H1 (cell line): Measurements from ENCODE around the gene RAMP2. TPM values are rescaled to one million over a fixed set of nuclear protein-coding genes. Genes with fewer than 3 reads are reported as not detected.

Source experiments
- CTCF ChIA-PET: fragments of 300-600 bp; sonication (Branson Sonifier 250); formaldehyde crosslinking; loops from one replicate; lab custom pipeline; 2021; ENCODE audit not compliant: partially characterized antibody; lab: Charles Lee
- POLR2A ChIA-PET: fragments of 300-600 bp; sonication (Branson Sonifier 250); formaldehyde crosslinking; loops from one replicate; lab custom pipeline; 2021; ENCODE audit warnings: inconsistent platforms; ENCODE audit not compliant: partially characterized antibody; lab: Charles Lee
- DNase-seq, 2 experiments: peaks; one replicate each; pipeline versions ENCODE4 v3.0.0 to v3.0.0-alpha.2; 2010 to 2022; ENCODE audit warnings: low spot score in 2 of 2, low read depth in 1 of 2, mixed read lengths in 1 of 2
- FAIRE-seq: peaks from 2 replicates; lab custom pipeline; 2011; peaks lifted over from hg19 to GRCh38; lab: Jason Lieb, UNC
- H2AFZ ChIP-seq: 2 replicates; pipeline ENCODE4 v1.8.1; 2012; ENCODE audit warnings: low read length, inconsistent platforms
- H2AK5ac ChIP-seq: 2 replicates; pipeline ENCODE4 v1.6.1; 2013; ENCODE audit warnings: low read depth, low read length
- H2BK120ac ChIP-seq: replicated peaks from 2 replicates; pipeline ENCODE3; 2013; ENCODE audit warnings: low read depth, low read length, inconsistent platforms
- H2BK12ac ChIP-seq: 2 replicates; pipeline ENCODE4 v1.6.1; 2013; ENCODE audit warnings: low read depth, low read length
- H2BK15ac ChIP-seq: 2 replicates; pipeline ENCODE4 v1.6.1; 2013; ENCODE audit warnings: low read length
- H2BK20ac ChIP-seq: 2 replicates; pipeline ENCODE4 v1.6.1; 2013; ENCODE audit warnings: low read length
- H2BK5ac ChIP-seq: 2 replicates; pipeline ENCODE4 v1.6.1; 2013; ENCODE audit warnings: low read depth, low read length
- H3K14ac ChIP-seq: 2 replicates; pipeline ENCODE4 v1.6.1; 2013; ENCODE audit warnings: inconsistent platforms; ENCODE audit not compliant: insufficient read length
- H3K18ac ChIP-seq: 2 replicates; pipeline ENCODE4 v1.6.1; 2013; ENCODE audit warnings: low read length; ENCODE audit errors: extremely low read depth
- H3K23ac ChIP-seq: 2 replicates; pipeline ENCODE4 v1.6.1; 2013; ENCODE audit warnings: inconsistent platforms; ENCODE audit not compliant: insufficient read length
- H3K23me2 ChIP-seq: 2 replicates; pipeline ENCODE4 v1.6.1; 2013; ENCODE audit warnings: low read depth, low read length
- H3K27ac ChIP-seq: 2 replicates; pipeline ENCODE4 v1.6.1; 2011; ENCODE audit warnings: low read depth, low read length, inconsistent platforms
- H3K27me3 ChIP-seq, 4 experiments: replicated peaks in 1 of 4; 1 replicate in 1 of 4; 2 replicates in 3 of 4; pipeline versions ENCODE4 v1.6.1 to v1.8.1; 2011 to 2013; ENCODE audit warnings: low read length in 3 of 4, mild to moderate bottlenecking in 3 of 4, inconsistent platforms in 2 of 4, mixed read lengths in 2 of 4, moderate library complexity in 1 of 4; ENCODE audit not compliant: control insufficient read depth in 3 of 4, insufficient read depth in 3 of 4; ENCODE audit errors: extremely low read depth in 1 of 4
- H3K36me3 ChIP-seq, 4 experiments: 2 replicates each; pipeline versions ENCODE4 v1.6.1 to v1.8.1; 2011 to 2013; ENCODE audit warnings: mild to moderate bottlenecking in 4 of 4, low read length in 3 of 4, moderate library complexity in 2 of 4, control low read depth in 1 of 4, inconsistent platforms in 1 of 4; ENCODE audit not compliant: insufficient read depth in 4 of 4, control insufficient read depth in 2 of 4
- H3K4ac ChIP-seq: replicated peaks from 2 replicates; pipeline ENCODE3; 2013; ENCODE audit warnings: low read length, low read depth, mixed read lengths, inconsistent platforms; ENCODE audit not compliant: insufficient read length
- H3K4me1 ChIP-seq, 4 experiments: replicated peaks in 1 of 4; 1 replicate in 1 of 4; 2 replicates in 3 of 4; pipeline versions ENCODE4 v1.6.1 to v1.8.1; 2011 to 2013; ENCODE audit warnings: low read length in 3 of 4, inconsistent platforms in 2 of 4, mixed read lengths in 1 of 4; ENCODE audit not compliant: insufficient read depth in 4 of 4, control insufficient read depth in 3 of 4
- H3K4me2 ChIP-seq, 2 experiments: 2 replicates each; pipeline versions ENCODE4 v1.6.1 to v1.8.1; 2011 to 2013; ENCODE audit warnings: low read depth in 2 of 2, low read length in 2 of 2, control low read depth in 1 of 2, inconsistent platforms in 1 of 2, mild to moderate bottlenecking in 1 of 2; ENCODE audit not compliant: insufficient read depth in 1 of 2
- H3K4me3 ChIP-seq, 4 experiments: fragments of 200-600, 300-600 bp in 1 of 4; sonication (generic), shearing (Covaris generic), sonication (Bioruptor Twin) in 1 of 4; 2 replicates each; pipeline versions ENCODE4 v1.5.1 to v1.8.1; 2011 to 2016; ENCODE audit warnings: low read length in 4 of 4, low read depth in 3 of 4, control low read depth in 2 of 4, inconsistent platforms in 2 of 4, mild to moderate bottlenecking in 2 of 4, mixed read lengths in 1 of 4, moderate library complexity in 1 of 4; ENCODE audit not compliant: insufficient read depth in 2 of 4; ENCODE audit errors: extremely low read depth in 1 of 4
- H3K56ac ChIP-seq: replicated peaks from 2 replicates; pipeline ENCODE3; 2013; ENCODE audit warnings: low read depth, mild to moderate bottlenecking, mixed read lengths, low read length, inconsistent platforms; ENCODE audit not compliant: insufficient read length
- H3K79me1 ChIP-seq: 2 replicates; pipeline ENCODE4 v1.6.1; 2013; ENCODE audit warnings: low read depth, low read length, control low read depth
- H3K79me2 ChIP-seq, 2 experiments: 2 replicates each; pipeline versions ENCODE4 v1.6.1 to v1.8.1; 2012 to 2013; ENCODE audit warnings: low read length in 2 of 2, mild to moderate bottlenecking in 2 of 2, inconsistent platforms in 1 of 2; ENCODE audit not compliant: insufficient read depth in 2 of 2, control insufficient read depth in 1 of 2
- H3K9ac ChIP-seq, 4 experiments: replicated peaks in 1 of 4; 1 replicate in 1 of 4; 2 replicates in 3 of 4; pipeline versions ENCODE4 v1.6.1 to v1.8.1; 2011 to 2013; ENCODE audit warnings: low read depth in 3 of 4, low read length in 3 of 4, control low read depth in 2 of 4, mild to moderate bottlenecking in 2 of 4, moderate library complexity in 2 of 4, inconsistent platforms in 1 of 4; ENCODE audit errors: extremely low read depth in 1 of 4
- H3K9me3 ChIP-seq, 2 experiments: 2 replicates each; pipeline versions ENCODE4 v1.6.1 to v1.8.1; 2012 to 2013; ENCODE audit warnings: mild to moderate bottlenecking in 2 of 2, moderate library complexity in 2 of 2, control low read depth in 1 of 2, inconsistent platforms in 1 of 2, low read depth in 1 of 2, low read length in 1 of 2, mixed read lengths in 1 of 2; ENCODE audit not compliant: insufficient read depth in 2 of 2
- H4K20me1 ChIP-seq, 2 experiments: replicated peaks in 1 of 2; 2 replicates each; pipeline versions ENCODE3 to v1.8.1; 2011 to 2013; ENCODE audit warnings: inconsistent platforms in 2 of 2, low read length in 2 of 2, mild to moderate bottlenecking in 1 of 2; ENCODE audit not compliant: insufficient read depth in 2 of 2, control insufficient read depth in 1 of 2
- H4K5ac ChIP-seq: 2 replicates; pipeline ENCODE4 v1.6.1; 2013; ENCODE audit warnings: low read length, low read depth, mixed read lengths, inconsistent platforms; ENCODE audit not compliant: insufficient read length
- H4K8ac ChIP-seq: 2 replicates; pipeline ENCODE4 v1.8.0; 2013; ENCODE audit warnings: mild to moderate bottlenecking, moderate library complexity, low read length, inconsistent platforms; ENCODE audit not compliant: insufficient read depth; ENCODE audit errors: extremely low read depth
- H4K91ac ChIP-seq: replicated peaks from 2 replicates; pipeline ENCODE3; 2013; ENCODE audit warnings: low read length, mixed read lengths, inconsistent platforms; ENCODE audit not compliant: insufficient read length
- BCL11A ChIP-seq, 2 experiments: IDR thresholded peaks; one replicate each; pipeline ENCODE4 v1.6.1; 2011; ENCODE audit warnings: low read depth in 2 of 2, low read length in 2 of 2, mild to moderate bottlenecking in 2 of 2
- CHD1 ChIP-seq: IDR thresholded peaks from 2 replicates; pipeline ENCODE4 v1.6.1; 2012; ENCODE audit warnings: low read depth, low read length, improper control_type of control experiment
- CTBP2 ChIP-seq: IDR thresholded peaks from 2 replicates; pipeline ENCODE4 v1.7.0; 2011; ENCODE audit warnings: borderline replicate concordance, mild to moderate bottlenecking, moderate library complexity, mixed read lengths, low read length; ENCODE audit not compliant: insufficient read depth, insufficient read length
- EZH2 ChIP-seq: fragments of 200-600 bp; sonication (generic); IDR thresholded peaks from 2 replicates; pipeline ENCODE4 v1.7.1; 2012; ENCODE audit warnings: low read depth, mild to moderate bottlenecking, moderate library complexity, low read length, inconsistent platforms; ENCODE audit not compliant: severe bottlenecking
- KDM1A ChIP-seq: fragments of 200-600, 300-600 bp; sonication (generic); IDR thresholded peaks from 2 replicates; pipeline ENCODE4 v1.7.1; 2016; ENCODE audit warnings: mild to moderate bottlenecking, low read length, borderline replicate concordance
- NANOG ChIP-seq: IDR thresholded peaks from 2 replicates; pipeline ENCODE4 v1.6.1; 2011; ENCODE audit warnings: low read length, low read depth, mild to moderate bottlenecking, inconsistent platforms; ENCODE audit not compliant: insufficient read depth, poor library complexity, severe bottlenecking
- NRF1 ChIP-seq: IDR thresholded peaks from 2 replicates; pipeline ENCODE4 v1.6.1; 2011; ENCODE audit warnings: mild to moderate bottlenecking, low read depth, low read length, improper control_type of control experiment
- POLR2AphosphoS5 ChIP-seq: IDR thresholded peaks from 2 replicates; pipeline ENCODE4 v1.6.1; 2011; ENCODE audit warnings: low read depth, low read length
- TAF7 ChIP-seq: optimal IDR thresholded peaks from 2 replicates; pipeline ENCODE3; 2011; ENCODE audit warnings: low read depth, mild to moderate bottlenecking, inconsistent platforms, low read length, moderate library complexity, borderline replicate concordance
- whole genome bisulfite sequencing, 2 experiments: shearing (Covaris generic) in 1 of 2; methylation state at CpG; one replicate each; pipeline versions ENCODE4 v1.1.6 to v1.1.7; 2013 to 2015; ENCODE audit warnings: low lambda C conversion rate in 2 of 2, mixed read lengths in 2 of 2, inconsistent platforms in 1 of 2, low coverage in 1 of 2, missing lambda C conversion rate in 1 of 2; ENCODE audit not compliant: insufficient replicate concordance in 2 of 2, insufficient coverage in 1 of 2, insufficient read length in 1 of 2; ENCODE audit errors: extremely low coverage in 1 of 2, missing lambda C conversion rate in 1 of 2; 5-methylcytosine and 5-hydroxymethylcytosine counted together
- polyA plus RNA-seq, 7 experiments: library from polyadenylated mRNA; depleted of rRNA in 3 of 7; stranded (reverse) in 5 of 7; unstranded in 2 of 7; fragments of >200 nt in 5 of 7; fragments of 200-250 nt in 2 of 7; gene quantifications; 1 replicate in 5 of 7; 2 replicates in 1 of 7; 4 replicates in 1 of 7; pipeline versions ENCODE4 v1.2.1 to v1.2.3, GENCODE V29; 2011 to 2013; ENCODE audit warnings: missing spikeins in 2 of 7, mixed read lengths in 2 of 7
- total RNA-seq: library from RNA; stranded (reverse); fragmentation: NEBNext Ultra II Directional; extraction: Animal tissue kit (Norgen Biotek cat#: 25700); gene quantifications from 2 replicates; pipeline ENCODE4 v1.2.1, GENCODE V29; 2021

The RAMP2 gene
- total and polyA plus RNA-seq, 2 of the 8 experiments (the other 6 are each of a cell fraction or from before 2014, with no cell fraction given) = 13.4 to 41.7 TPM

DNA sequence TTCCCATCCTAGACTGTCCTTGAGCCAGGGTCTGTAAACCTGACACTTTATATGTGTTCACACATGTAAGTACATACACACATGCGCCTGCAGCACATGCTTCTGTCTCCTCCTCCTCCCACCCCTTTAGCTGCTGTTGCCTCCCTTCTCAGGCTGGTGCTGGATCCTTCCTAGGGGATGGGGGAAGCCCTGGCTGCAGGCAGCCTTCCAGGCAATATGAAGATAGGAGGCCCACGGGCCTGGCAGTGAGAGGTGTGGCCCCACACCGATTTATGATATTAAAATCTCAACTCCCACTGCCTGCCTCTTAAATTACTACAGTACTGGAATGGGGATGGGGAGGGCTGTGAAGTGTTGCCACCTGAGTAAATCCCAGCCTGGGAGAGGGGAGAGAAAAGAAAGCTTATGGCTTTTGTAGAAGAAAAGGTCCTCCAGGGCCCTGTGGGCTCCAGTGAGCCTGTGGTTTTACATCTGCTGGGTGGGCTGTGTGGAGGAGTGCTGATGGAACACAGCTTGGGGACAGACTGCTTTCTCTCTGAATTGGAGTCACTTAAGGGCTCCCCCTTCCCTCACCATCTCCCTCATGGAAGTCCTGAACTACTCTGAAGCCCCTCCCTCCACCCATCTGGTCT lies 18.4 kb downstream of the RAMP2 start:
- no peak overlapping the region for H3K14ac ChIP-seq
- no peak overlapping the region for H3K27ac ChIP-seq
- H2AK5ac ChIP-seq = no peak overlapping the region
- WGBS, 2 experiments = 82% methylated on average over 3 of the region's 3 CpGs; no CpG with 5 or more reads in 1 of the 2 experiments
- no peak overlapping the region for H3K56ac ChIP-seq
- no peaks in the 10 kb centered on the region for H3K79me2 ChIP-seq
- no peak overlapping the region for H2AFZ ChIP-seq
- ChIA-PET CTCF (interaction anchor here (1.0 to 2.1 kb wide), 2 partner anchors 16 to 19 kb away, joined by 3 to 5 read pairs; partner anchors contain the start of genes CNTD1 and COA3), POLR2A (interaction anchor here (0.7 to 2.1 kb wide), 6 partner anchors 9 to 99 kb away, joined by 3 to 8 read pairs (median 4); no protein-coding TSS in a partner anchor)
- H2BK15ac ChIP-seq = no peak overlapping the region
- H3K23ac ChIP-seq = no peak overlapping the region
- peaks cover 6 to 23% (median 19%) of the 10 kb centered on the region in 4 experiments for H3K27me3 ChIP-seq
- H4K8ac ChIP-seq = no peak overlapping the region
- H2BK5ac ChIP-seq = no peak overlapping the region; the same call in 1 of the 2 replicates
- no peaks in the 10 kb centered on the region for H3K9me3 ChIP-seq
- H2BK120ac ChIP-seq = no peak overlapping the region
- H3K36me3 ChIP-seq = peaks cover 7 to 23% (median 14%) of the 10 kb centered on the region in 4 experiments; a peak in 6 of 8 replicates
- no peak overlapping the region; the same call in 1 of the 2 replicates for H3K18ac ChIP-seq
- peak overlapping the region; percentile 92 to 99 for H3K4me2 ChIP-seq
- H4K5ac ChIP-seq = no peak overlapping the region
- no peak overlapping the region for H2BK12ac ChIP-seq
- no peak for TF ChIP-seq KDM1A
- TF ChIP-seq NRF1 = no peak
- TF ChIP-seq NANOG = no peak
- TF ChIP-seq CHD1 = no peak
- no peak for TF ChIP-seq CTBP2
- TF ChIP-seq TAF7 = no peak
- TF ChIP-seq EZH2 = no peak
- TF ChIP-seq BCL11A (IDR thresholded peaks at IDR 0.05; ENCODE audit: low read depth in 2 of 2, low read length in 2 of 2) = no peak
- no peak for TF ChIP-seq POLR2AphosphoS5
- no peaks in the 10 kb centered on the region for H3K79me1 ChIP-seq
- H4K91ac ChIP-seq = no peak overlapping the region
- H3K4me1 ChIP-seq = peaks cover 0 to 14% (median 8%) of the 10 kb centered on the region in 4 experiments; a peak in 6 of 7 replicates
- no peak overlapping the region for H3K9ac ChIP-seq
- no peak overlapping the region for H3K4ac ChIP-seq
- no peaks in the 10 kb centered on the region for H4K20me1 ChIP-seq
- peaks cover 11% of the 10 kb centered on the region for H3K23me2 ChIP-seq
- no peak overlapping the region for H2BK20ac ChIP-seq
- H3K4me3 ChIP-seq = peak overlapping the region in 2 of 4 experiments; percentile 53 to 76; a peak in 3 of 8 replicates
- DNase-seq (no peak), FAIRE-seq (no peak)
